ENCODE results near the gene GDPD3.

DNA sequence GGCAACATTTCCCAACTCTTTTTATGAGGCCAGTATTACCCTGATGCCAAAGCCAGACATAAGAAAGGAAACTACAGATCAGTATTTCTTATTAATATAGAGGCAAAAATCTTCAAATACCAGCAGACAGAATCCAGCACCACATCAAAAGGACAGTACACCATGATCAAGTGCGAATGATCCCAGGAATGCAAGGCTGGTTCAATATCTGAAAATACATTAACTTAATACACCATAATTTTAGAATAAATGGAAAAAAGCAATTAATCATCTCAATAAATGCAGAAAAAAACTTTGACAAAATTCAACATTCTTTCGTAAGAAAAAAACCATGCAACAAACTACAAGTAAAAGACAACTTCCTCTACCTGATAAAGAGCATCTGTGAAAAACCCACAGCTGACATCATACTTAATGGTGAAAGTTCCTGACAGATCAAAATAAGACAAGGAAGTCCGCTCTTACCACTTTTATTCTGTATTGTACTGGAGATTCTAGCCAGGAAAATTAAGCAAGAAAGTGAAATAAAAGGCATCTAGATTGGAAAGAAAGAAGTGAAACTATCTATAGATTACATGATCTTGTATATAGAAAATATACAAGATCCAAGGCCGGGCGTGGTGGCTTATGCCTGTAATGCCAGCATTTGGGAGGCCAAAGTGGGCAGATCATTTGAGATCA, 36.1 kb upstream of the GDPD3 start:
- TF ChIP-seq, protein P1, sequence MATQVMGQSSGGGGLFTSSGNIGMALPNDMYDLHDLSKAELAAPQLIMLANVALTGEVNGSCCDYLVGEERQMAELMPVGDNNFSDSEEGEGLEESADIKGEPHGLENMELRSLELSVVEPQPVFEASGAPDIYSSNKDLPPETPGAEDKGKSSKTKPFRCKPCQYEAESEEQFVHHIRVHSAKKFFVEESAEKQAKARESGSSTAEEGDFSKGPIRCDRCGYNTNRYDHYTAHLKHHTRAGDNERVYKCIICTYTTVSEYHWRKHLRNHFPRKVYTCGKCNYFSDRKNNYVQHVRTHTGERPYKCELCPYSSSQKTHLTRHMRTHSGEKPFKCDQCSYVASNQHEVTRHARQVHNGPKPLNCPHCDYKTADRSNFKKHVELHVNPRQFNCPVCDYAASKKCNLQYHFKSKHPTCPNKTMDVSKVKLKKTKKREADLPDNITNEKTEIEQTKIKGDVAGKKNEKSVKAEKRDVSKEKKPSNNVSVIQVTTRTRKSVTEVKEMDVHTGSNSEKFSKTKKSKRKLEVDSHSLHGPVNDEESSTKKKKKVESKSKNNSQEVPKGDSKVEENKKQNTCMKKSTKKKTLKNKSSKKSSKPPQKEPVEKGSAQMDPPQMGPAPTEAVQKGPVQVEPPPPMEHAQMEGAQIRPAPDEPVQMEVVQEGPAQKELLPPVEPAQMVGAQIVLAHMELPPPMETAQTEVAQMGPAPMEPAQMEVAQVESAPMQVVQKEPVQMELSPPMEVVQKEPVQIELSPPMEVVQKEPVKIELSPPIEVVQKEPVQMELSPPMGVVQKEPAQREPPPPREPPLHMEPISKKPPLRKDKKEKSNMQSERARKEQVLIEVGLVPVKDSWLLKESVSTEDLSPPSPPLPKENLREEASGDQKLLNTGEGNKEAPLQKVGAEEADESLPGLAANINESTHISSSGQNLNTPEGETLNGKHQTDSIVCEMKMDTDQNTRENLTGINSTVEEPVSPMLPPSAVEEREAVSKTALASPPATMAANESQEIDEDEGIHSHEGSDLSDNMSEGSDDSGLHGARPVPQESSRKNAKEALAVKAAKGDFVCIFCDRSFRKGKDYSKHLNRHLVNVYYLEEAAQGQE (IDR thresholded peaks at IDR 0.05), result no peak
- TF ChIP-seq, protein P2, sequence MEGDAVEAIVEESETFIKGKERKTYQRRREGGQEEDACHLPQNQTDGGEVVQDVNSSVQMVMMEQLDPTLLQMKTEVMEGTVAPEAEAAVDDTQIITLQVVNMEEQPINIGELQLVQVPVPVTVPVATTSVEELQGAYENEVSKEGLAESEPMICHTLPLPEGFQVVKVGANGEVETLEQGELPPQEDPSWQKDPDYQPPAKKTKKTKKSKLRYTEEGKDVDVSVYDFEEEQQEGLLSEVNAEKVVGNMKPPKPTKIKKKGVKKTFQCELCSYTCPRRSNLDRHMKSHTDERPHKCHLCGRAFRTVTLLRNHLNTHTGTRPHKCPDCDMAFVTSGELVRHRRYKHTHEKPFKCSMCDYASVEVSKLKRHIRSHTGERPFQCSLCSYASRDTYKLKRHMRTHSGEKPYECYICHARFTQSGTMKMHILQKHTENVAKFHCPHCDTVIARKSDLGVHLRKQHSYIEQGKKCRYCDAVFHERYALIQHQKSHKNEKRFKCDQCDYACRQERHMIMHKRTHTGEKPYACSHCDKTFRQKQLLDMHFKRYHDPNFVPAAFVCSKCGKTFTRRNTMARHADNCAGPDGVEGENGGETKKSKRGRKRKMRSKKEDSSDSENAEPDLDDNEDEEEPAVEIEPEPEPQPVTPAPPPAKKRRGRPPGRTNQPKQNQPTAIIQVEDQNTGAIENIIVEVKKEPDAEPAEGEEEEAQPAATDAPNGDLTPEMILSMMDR (IDR thresholded peaks at IDR 0.05; ENCODE audit: low read depth, low read length, missing input control), result no peak
- TF ChIP-seq YY1 (IDR thresholded peaks at IDR 0.05) (no peak), GABPA (IDR thresholded peaks at IDR 0.05 in 1 of 2, conservative IDR thresholded peaks at IDR 0.05 in 1 of 2) (no peak)
